Activated naive CD4-positive, alpha-beta T cell treated with anti-CD3 and anti-CD28 coated beads, Interleukin-2, amount 50 U/mL, for 24 hours (primary cell): ENCODE measurements around the gene ITSN1.

ENCODE experiments used
- H3K27ac Mint-ChIP-seq: one replicate; pipeline ENCODE4 v1.8.0; 2021; ENCODE audit warnings: mild to moderate bottlenecking, mixed read lengths
- H3K27me3 Mint-ChIP-seq: one replicate; pipeline ENCODE4 v1.8.0; 2021; ENCODE audit warnings: mixed read lengths
- H3K36me3 Mint-ChIP-seq: one replicate; pipeline ENCODE4 v1.8.0; 2021; ENCODE audit warnings: mixed read lengths
- H3K4me1 Mint-ChIP-seq: one replicate; pipeline ENCODE4 v1.8.0; 2021; ENCODE audit warnings: mixed read lengths
- H3K4me3 Mint-ChIP-seq: one replicate; pipeline ENCODE4 v1.8.0; 2021; ENCODE audit warnings: mild to moderate bottlenecking, mixed read lengths
- H3K9me3 Mint-ChIP-seq: one replicate; pipeline ENCODE4 v1.8.0; 2021; ENCODE audit warnings: mixed read lengths

The ITSN1 gene

GRCh38 chr21:33835920-33836319 lies 193.6 kb downstream of the ITSN1 start:
- Mint-ChIP-seq H3K36me3 (no peaks in the 10 kb centered on the region), H3K4me3 (no peak overlapping the region)

GRCh38 chr21:33836408-33836807 lies 194.1 kb downstream of the ITSN1 start:
- Mint-ChIP-seq H3K27me3 (no peaks in the 10 kb centered on the region), H3K4me3 (no peak overlapping the region), H3K4me1 (no peaks in the 10 kb centered on the region), H3K36me3 (no peaks in the 10 kb centered on the region), H3K9me3 (no peaks in the 10 kb centered on the region), H3K27ac (no peak overlapping the region)

More at GRCh38 chr21:33835920-33836319, 193.6 kb downstream of the ITSN1 start:
- no peak overlapping the region for H3K27ac Mint-ChIP-seq
- H3K4me1 Mint-ChIP-seq: no peaks in the 10 kb centered on the region
- no peaks in the 10 kb centered on the region for H3K27me3 Mint-ChIP-seq
- H3K9me3 Mint-ChIP-seq: no peaks in the 10 kb centered on the region

- Mint-ChIP-seq H3K27me3 (no peaks in the 10 kb centered on the region), H3K4me1 (no peaks in the 10 kb centered on the region), H3K27ac (no peak overlapping the region), H3K4me3 (no peak overlapping the region), H3K9me3 (no peaks in the 10 kb centered on the region), H3K36me3 (no peaks in the 10 kb centered on the region)
These were observed 196.9 kb downstream of the ITSN1 start for GRCh38 chr21:33839167-33839716.

- Mint-ChIP-seq H3K36me3 (no peaks in the 10 kb centered on the region), H3K4me1 (no peaks in the 10 kb centered on the region), H3K9me3 (no peaks in the 10 kb centered on the region), H3K27me3 (no peaks in the 10 kb centered on the region), H3K27ac (no peak overlapping the region), H3K4me3 (no peak overlapping the region)
These were observed 197.5 kb downstream of the ITSN1 start for GRCh38 chr21:33839806-33840205.

- Mint-ChIP-seq H3K27me3 (no peaks in the 10 kb centered on the region), H3K9me3 (no peaks in the 10 kb centered on the region), H3K36me3 (no peaks in the 10 kb centered on the region), H3K4me1 (no peaks in the 10 kb centered on the region), H3K27ac (no peak overlapping the region), H3K4me3 (no peak overlapping the region)
These were observed 198.5 kb downstream of the ITSN1 start for GRCh38 chr21:33840771-33841170.

- no peaks in the 10 kb centered on the region for H3K9me3 Mint-ChIP-seq
These were observed 199.3 kb downstream of the ITSN1 start for GRCh38 chr21:33841561-33841960.

GRCh38 chr21:33843216-33843615 lies 200.9 kb downstream of the ITSN1 start:
- Mint-ChIP-seq H3K9me3 (no peaks in the 10 kb centered on the region), H3K27ac (no peak overlapping the region), H3K36me3 (no peaks in the 10 kb centered on the region), H3K27me3 (no peaks in the 10 kb centered on the region), H3K4me1 (no peaks in the 10 kb centered on the region), H3K4me3 (no peak overlapping the region)

More at GRCh38 chr21:33841561-33841960, 199.3 kb downstream of the ITSN1 start:
- Mint-ChIP-seq H3K4me3 (no peak overlapping the region), H3K4me1 (no peaks in the 10 kb centered on the region), H3K36me3 (no peaks in the 10 kb centered on the region), H3K27ac (no peak overlapping the region), H3K27me3 (no peaks in the 10 kb centered on the region)

GRCh38 chr21:33844104-33844889 lies 202.0 kb downstream of the ITSN1 start:
- Mint-ChIP-seq H3K27me3 (no peaks in the 10 kb centered on the region), H3K4me1 (no peaks in the 10 kb centered on the region), H3K27ac (no peak overlapping the region), H3K36me3 (no peaks in the 10 kb centered on the region), H3K9me3 (no peaks in the 10 kb centered on the region), H3K4me3 (no peak overlapping the region)

GRCh38 chr21:33844890-33845205 lies 202.5 kb downstream of the ITSN1 start:
- Mint-ChIP-seq H3K36me3 (no peaks in the 10 kb centered on the region), H3K27ac (no peak overlapping the region), H3K9me3 (no peaks in the 10 kb centered on the region), H3K4me3 (no peak overlapping the region), H3K4me1 (no peaks in the 10 kb centered on the region), H3K27me3 (no peaks in the 10 kb centered on the region)

- H3K4me1 Mint-ChIP-seq: no peaks in the 10 kb centered on the region
- no peaks in the 10 kb centered on the region for H3K27me3 Mint-ChIP-seq
- no peak overlapping the region for H3K27ac Mint-ChIP-seq
- H3K4me3 Mint-ChIP-seq: no peak overlapping the region
- H3K36me3 Mint-ChIP-seq: no peaks in the 10 kb centered on the region
- no peaks in the 10 kb centered on the region for H3K9me3 Mint-ChIP-seq
These were observed 203.8 kb downstream of the ITSN1 start for GRCh38 chr21:33846141-33846540.

GRCh38 chr21:33847588-33848248 lies 205.4 kb downstream of the ITSN1 start:
- Mint-ChIP-seq H3K27me3 (no peaks in the 10 kb centered on the region), H3K27ac (no peak overlapping the region), H3K36me3 (no peaks in the 10 kb centered on the region), H3K4me3 (no peak overlapping the region), H3K4me1 (no peaks in the 10 kb centered on the region), H3K9me3 (no peaks in the 10 kb centered on the region)

- H3K27me3 Mint-ChIP-seq: no peaks in the 10 kb centered on the region
- H3K27ac Mint-ChIP-seq: no peak overlapping the region
- H3K4me3 Mint-ChIP-seq: no peak overlapping the region
- no peaks in the 10 kb centered on the region for H3K4me1 Mint-ChIP-seq
- no peaks in the 10 kb centered on the region for H3K9me3 Mint-ChIP-seq
- H3K36me3 Mint-ChIP-seq: no peaks in the 10 kb centered on the region
These were observed 206.1 kb downstream of the ITSN1 start for GRCh38 chr21:33848249-33848953.

- no peaks in the 10 kb centered on the region for H3K27me3 Mint-ChIP-seq
- H3K4me1 Mint-ChIP-seq: no peaks in the 10 kb centered on the region
- no peaks in the 10 kb centered on the region for H3K36me3 Mint-ChIP-seq
- H3K27ac Mint-ChIP-seq: no peak overlapping the region
- H3K4me3 Mint-ChIP-seq: no peak overlapping the region
- no peaks in the 10 kb centered on the region for H3K9me3 Mint-ChIP-seq
These were observed 207.5 kb downstream of the ITSN1 start for GRCh38 chr21:33849834-33850233.

- Mint-ChIP-seq H3K27ac (no peak overlapping the region), H3K36me3 (no peaks in the 10 kb centered on the region), H3K9me3 (no peaks in the 10 kb centered on the region), H3K4me1 (no peaks in the 10 kb centered on the region), H3K27me3 (no peaks in the 10 kb centered on the region), H3K4me3 (no peak overlapping the region)
These were observed 208.1 kb downstream of the ITSN1 start for GRCh38 chr21:33850401-33850800.

- Mint-ChIP-seq H3K36me3 (no peaks in the 10 kb centered on the region), H3K9me3 (no peaks in the 10 kb centered on the region), H3K27me3 (no peaks in the 10 kb centered on the region), H3K27ac (no peak overlapping the region), H3K4me3 (no peak overlapping the region), H3K4me1 (no peaks in the 10 kb centered on the region)
These were observed 208.7 kb downstream of the ITSN1 start for GRCh38 chr21:33850985-33851384.

GRCh38 chr21:33852485-33852884 lies 210.2 kb downstream of the ITSN1 start:
- no peaks in the 10 kb centered on the region for H3K36me3 Mint-ChIP-seq
- no peaks in the 10 kb centered on the region for H3K4me1 Mint-ChIP-seq
- no peaks in the 10 kb centered on the region for H3K9me3 Mint-ChIP-seq
- no peaks in the 10 kb centered on the region for H3K27me3 Mint-ChIP-seq
- no peak overlapping the region for H3K4me3 Mint-ChIP-seq
- no peak overlapping the region for H3K27ac Mint-ChIP-seq
